Lower lobe of right lung (tissue), 2 donors: ENCODE results near the gene EHMT1. TPM values are rescaled to one million over a fixed set of nuclear protein-coding genes. Genes with fewer than 3 reads are reported as not detected.
"Not testable (repeated sequence)": the region's sequence is repeated elsewhere in the genome, so short reads cannot be mapped to it uniquely, and the experiment has no call there.

Source experiments
- ATAC-seq, 2 donors: fragments of 200-7000 bp; cut with Tn5 transposase; one replicate each; pipeline ENCODE4 v1.9.1; 2020 to 2022; ENCODE audit warnings: mild to moderate bottlenecking in 2 of 2, moderate library complexity in 2 of 2
- DNase-seq: peaks from one replicate; pipeline ENCODE4 v3.0.0-alpha.2; 2020
- H3K27ac ChIP-seq: fragments of 200-600 bp; one replicate; pipeline ENCODE4 v1.8.0; 2022
- H3K27me3 ChIP-seq: fragments of 200-600 bp; one replicate; pipeline ENCODE4 v1.8.0; 2022; ENCODE audit warnings: low read depth
- H3K36me3 ChIP-seq: fragments of 200-600 bp; one replicate; pipeline ENCODE4 v1.8.0; 2022; ENCODE audit warnings: mild to moderate bottlenecking
- H3K4me1 ChIP-seq: fragments of 200-600 bp; one replicate; pipeline ENCODE4 v1.8.0; 2022
- H3K4me3 ChIP-seq: fragments of 200-600 bp; one replicate; pipeline ENCODE4 v1.8.0; 2022; ENCODE audit warnings: mild to moderate bottlenecking
- H3K9me3 ChIP-seq: fragments of 200-600 bp; one replicate; pipeline ENCODE4 v1.8.0; 2022
- intact Hi-C: fragments of 100-400 bp; cut with DNase I; formaldehyde crosslinking; loops from one replicate; pipeline ENCODE4 v1.11.0; 2022
- total RNA-seq: library from RNA; stranded (reverse); fragmentation: NEBNext Ultra II Directional; extraction: Animal tissue kit (Norgen Biotek cat#: 25700); gene quantifications from one replicate; pipeline ENCODE4 v1.2.1, GENCODE V29; 2021
- TF ChIP-seq, protein P1 (sequence below): fragments of 200-600 bp; IDR thresholded peaks from one replicate; pipeline ENCODE4 v1.8.0; 2022; ENCODE audit warnings: antibody characterized with exemption, mild to moderate bottlenecking
- donor health status: DM: no; HTN: yes; CAD: no; lungs with severe emphysema.

Gene EHMT1
- total RNA-seq, 1 donor from 2014 or later, result 73.5 TPM

DNA sequence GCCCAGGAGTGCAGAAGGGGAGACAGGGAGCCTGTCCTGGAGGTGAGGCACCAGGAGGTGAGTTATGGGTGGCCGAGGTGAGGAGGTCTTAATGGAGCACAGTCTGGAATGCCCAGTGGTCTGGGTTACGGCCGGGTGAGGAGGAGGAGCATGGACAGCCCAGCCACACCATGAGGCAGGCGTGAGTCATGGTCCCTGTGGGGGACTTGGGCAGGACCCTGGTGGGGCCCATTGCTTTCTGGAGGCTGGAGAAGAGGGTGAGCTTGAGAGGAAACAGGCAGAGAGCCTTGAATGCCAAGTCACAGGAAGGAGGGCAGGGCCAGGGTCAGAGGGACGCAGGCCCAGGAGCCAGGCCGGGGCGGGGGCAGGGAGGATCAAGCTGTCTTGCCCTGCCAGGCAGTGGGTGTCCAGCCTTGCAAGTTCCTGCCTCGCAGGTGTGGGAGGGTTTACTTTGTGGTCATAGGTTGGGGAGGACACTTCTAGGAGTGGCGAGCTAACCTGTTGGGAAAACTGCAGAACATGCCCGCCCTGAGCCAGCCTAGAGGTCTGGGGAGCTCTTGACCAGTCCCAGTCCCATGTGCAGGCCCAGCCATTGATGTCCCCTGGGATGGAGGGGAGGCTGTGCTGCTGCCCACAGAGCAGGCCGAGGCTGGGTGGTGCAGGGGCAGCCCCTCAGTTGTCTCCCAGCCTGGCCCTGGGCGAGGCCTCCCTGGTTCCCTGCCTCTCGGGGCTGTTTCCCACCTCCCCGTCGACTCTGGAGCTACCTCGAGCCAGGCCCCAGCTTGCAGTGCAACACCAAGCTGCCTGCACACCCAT lies 261.6 kb downstream of the EHMT1 start:
- peak; percentile 35 for DNase-seq
- TF ChIP-seq, protein P1, sequence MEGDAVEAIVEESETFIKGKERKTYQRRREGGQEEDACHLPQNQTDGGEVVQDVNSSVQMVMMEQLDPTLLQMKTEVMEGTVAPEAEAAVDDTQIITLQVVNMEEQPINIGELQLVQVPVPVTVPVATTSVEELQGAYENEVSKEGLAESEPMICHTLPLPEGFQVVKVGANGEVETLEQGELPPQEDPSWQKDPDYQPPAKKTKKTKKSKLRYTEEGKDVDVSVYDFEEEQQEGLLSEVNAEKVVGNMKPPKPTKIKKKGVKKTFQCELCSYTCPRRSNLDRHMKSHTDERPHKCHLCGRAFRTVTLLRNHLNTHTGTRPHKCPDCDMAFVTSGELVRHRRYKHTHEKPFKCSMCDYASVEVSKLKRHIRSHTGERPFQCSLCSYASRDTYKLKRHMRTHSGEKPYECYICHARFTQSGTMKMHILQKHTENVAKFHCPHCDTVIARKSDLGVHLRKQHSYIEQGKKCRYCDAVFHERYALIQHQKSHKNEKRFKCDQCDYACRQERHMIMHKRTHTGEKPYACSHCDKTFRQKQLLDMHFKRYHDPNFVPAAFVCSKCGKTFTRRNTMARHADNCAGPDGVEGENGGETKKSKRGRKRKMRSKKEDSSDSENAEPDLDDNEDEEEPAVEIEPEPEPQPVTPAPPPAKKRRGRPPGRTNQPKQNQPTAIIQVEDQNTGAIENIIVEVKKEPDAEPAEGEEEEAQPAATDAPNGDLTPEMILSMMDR, result no peak
- Histone ChIP-seq H3K27ac (no peak overlapping the region), H3K27me3 (peaks cover 48% of the 10 kb centered on the region), H3K4me3 (no peak overlapping the region), H3K36me3 (no peaks in the 10 kb centered on the region), H3K9me3 (no peaks in the 10 kb centered on the region), H3K4me1 (no peaks in the 10 kb centered on the region)
- intact Hi-C loops, result no loop called here
- no peak for ATAC-seq

DNA sequence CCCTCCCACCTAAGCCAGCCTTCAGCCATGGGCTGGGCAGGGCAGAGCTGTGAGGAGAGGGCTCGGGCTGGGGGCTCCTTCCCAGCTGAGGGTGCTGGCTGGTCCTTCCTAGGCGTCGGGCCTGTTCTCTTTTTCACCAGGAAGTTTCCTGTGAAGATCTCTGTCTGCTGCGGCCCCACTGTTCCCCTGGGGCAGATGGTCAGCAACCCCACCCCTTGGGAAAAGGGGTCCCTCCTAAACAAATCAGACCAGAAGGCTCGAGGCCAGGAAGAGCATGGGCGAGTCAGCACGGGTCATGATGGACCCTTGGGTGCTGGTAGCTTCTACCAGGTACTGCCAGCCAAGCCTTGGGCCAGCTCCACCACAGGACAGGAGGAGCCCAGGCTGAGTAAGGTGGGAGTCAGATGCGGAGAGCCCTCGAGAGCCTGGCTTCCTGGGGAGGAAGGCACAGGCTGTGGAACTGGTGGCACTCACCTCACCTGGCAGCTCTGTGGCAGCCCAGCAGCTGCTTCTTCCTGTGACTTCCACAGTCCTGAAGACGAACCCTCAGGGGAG lies 262.2 kb downstream of the EHMT1 start:
- ATAC-seq (no peak), DNase-seq (peak; percentile 30)
- H3K4me1 ChIP-seq, result no peaks in the 10 kb centered on the region
- intact Hi-C loops, result no loop called here
- H3K4me3 ChIP-seq, result no peak overlapping the region
- H3K27ac ChIP-seq, result no peak overlapping the region
- no peaks in the 10 kb centered on the region for H3K36me3 ChIP-seq
- no peaks in the 10 kb centered on the region for H3K9me3 ChIP-seq
- peaks cover 45% of the 10 kb centered on the region for H3K27me3 ChIP-seq
- TF ChIP-seq, protein P1, result no peak

DNA sequence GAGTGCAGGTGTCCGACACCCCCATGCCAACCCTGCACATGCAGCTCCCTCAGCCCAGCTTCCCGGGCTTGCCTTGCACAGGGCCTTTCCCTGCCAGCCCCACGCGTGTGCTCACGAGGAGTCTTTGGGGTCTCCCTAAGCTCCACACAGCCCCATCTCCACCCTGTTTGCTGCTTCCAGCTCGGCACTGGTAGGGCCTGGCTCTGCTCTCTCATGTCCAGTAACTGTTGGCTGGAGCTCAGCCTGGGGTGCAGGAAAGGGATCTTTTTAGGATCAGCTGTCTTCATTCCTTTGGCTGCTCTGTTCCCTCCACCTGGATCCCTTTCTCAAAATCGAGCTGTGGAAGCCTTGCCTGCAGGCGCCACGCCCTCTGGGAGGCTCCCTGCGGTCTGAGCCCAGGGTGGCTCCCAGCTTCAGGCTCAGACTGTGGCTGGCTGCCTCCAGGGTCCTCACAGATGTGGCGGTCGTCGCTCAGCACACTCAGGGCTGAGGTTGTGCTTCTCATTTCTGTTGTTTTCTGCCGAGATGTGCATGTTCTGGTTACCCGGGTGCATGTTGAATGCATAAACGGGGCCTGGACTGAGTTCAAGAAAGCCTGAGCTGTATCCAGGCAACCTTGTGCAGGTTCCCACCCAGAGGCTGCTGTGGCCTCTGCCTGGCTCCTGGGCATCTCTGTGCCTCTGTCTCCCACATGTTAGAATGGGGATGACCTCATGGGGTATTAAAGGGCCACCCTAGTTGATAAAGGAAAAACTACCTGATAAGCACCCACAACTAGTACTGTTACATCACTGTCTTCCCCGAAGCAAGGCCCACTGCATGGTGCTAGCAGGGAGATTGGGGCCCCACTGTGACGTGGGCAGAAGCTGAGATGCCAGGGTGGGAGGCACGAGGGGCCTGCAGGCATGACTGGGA lies 263.0 kb downstream of the EHMT1 start:
- intact Hi-C loops, result no loop called here
- peaks cover 37% of the 10 kb centered on the region for H3K27me3 ChIP-seq

DNA sequence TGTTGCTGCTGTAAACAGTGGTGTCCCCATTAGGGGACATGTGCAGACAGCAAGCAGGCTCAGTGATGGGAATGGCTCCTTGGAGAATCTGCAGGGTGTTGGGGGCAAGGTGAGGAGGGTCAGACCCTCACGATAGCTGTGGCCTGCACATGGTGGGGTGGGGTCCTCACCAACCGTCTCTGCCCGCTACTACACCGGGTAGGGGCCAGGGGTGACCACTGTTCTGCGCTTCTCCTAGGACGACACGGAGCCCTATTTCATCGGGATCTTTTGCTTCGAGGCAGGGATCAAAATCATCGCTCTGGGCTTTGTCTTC lies 263.7 kb downstream of the EHMT1 start:
- Histone ChIP-seq H3K27ac (no peak overlapping the region), H3K36me3 (no peaks in the 10 kb centered on the region), H3K4me3 (no peak overlapping the region), H3K9me3 (no peaks in the 10 kb centered on the region), H3K4me1 (no peaks in the 10 kb centered on the region), H3K27me3 (peaks cover 32% of the 10 kb centered on the region)
- intact Hi-C loops, result no loop called here
- TF ChIP-seq, protein P1, result no peak
- DNase-seq (peak; percentile 13), ATAC-seq (no peak)

More for the DNA sequence above, 263.0 kb downstream of the EHMT1 start:
- Histone ChIP-seq H3K9me3 (no peaks in the 10 kb centered on the region), H3K27ac (no peak overlapping the region), H3K4me1 (no peaks in the 10 kb centered on the region), H3K36me3 (no peaks in the 10 kb centered on the region), H3K4me3 (no peak overlapping the region)
- peak; percentile 12 for DNase-seq
- ATAC-seq, result no peak
- TF ChIP-seq, protein P1, result no peak

DNA sequence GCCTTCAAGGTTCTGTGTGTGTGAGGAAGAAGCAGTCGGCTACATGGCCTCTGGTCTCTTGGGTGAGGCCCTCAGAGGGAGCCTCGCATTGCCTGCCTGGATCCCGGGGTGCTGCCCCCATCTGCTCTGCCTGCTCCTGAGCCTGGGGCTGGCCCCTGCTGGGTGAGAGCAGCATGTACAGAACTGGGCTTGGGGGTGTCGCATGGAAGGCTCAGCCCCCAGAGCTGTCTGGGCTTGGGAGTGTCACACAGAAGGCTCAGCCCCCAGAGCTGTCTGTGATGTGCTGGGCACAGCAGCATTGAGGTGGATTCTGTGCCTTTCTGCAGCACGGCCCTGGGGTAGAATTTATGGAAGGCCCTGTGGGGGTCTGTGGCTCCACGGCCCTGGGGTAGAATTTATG lies 265.2 kb downstream of the EHMT1 start:
- ATAC-seq, H3K4me1 ChIP-seq, H3K4me3 ChIP-seq, H3K27ac ChIP-seq, H3K36me3 ChIP-seq, intact Hi-C loops, DNase-seq, H3K9me3 ChIP-seq: not testable (repeated sequence)
- peaks cover 22% of the 10 kb centered on the region for H3K27me3 ChIP-seq

DNA sequence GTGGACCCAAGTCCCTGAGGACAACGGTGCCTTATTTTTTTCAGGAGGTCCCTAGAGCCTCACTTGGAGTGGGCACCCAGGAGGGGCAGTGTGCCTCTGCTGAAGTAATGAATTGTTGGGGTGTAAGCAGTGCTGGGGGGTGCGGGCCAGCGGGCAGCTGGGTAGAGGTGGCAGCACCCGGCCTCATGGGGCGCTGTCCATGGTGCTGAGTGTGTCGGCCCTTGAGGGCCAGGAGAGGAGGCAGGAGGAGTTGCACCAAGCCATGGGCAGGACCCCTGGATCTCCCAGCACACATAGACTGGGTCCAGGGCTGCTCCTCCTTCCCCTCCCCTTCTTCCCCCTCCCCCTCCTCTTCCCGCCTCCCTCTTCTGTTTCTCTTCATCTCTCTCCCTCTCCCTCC lies 265.7 kb downstream of the EHMT1 start:
- H3K4me1 ChIP-seq, H3K9me3 ChIP-seq, H3K27ac ChIP-seq, H3K36me3 ChIP-seq, intact Hi-C loops, H3K4me3 ChIP-seq: not testable (repeated sequence)
- ATAC-seq (peak in 1 of 2 donors; percentile 33), DNase-seq (peak; percentile 44)
- peaks cover 16% of the 10 kb centered on the region for H3K27me3 ChIP-seq

DNA sequence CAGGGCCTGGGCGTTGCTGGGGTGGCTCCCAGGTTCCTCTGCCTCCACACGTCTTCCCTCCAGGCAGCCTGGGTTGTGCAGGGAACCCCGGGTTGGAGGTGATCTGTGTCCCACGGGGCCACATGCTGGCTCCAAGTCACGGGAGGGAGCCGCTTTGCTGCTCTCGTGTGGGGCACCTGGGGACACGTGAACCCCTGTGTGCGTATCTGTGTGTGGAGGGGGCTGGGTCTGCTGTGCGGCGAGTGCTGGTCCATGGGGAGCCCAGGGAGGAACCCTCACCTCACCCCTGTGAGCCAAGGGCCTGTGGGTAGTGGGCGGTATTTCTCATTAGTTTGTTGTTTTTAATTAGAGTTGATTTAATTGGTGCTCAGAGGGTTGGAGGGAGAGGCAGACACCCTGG lies 266.3 kb downstream of the EHMT1 start:
- peak; percentile 20 for DNase-seq
- ATAC-seq, H3K27ac ChIP-seq, intact Hi-C loops, H3K4me1 ChIP-seq, H3K36me3 ChIP-seq, H3K9me3 ChIP-seq, H3K4me3 ChIP-seq: not testable (repeated sequence)
- peaks cover 11% of the 10 kb centered on the region for H3K27me3 ChIP-seq
